Globus pallidus (tissue), 1 donor: ENCODE measurements around the gene AGRN.
"Not testable (repeated sequence)": the region's sequence is repeated elsewhere in the genome, so short reads cannot be mapped to it uniquely, and the experiment has no call there.

ENCODE experiments used
- DNase-seq: peaks from one replicate; pipeline ENCODE4 v3.0.0-alpha.2; 2015; ENCODE audit warnings: low spot score

AGRN gene

GRCh38 chr1:1092149-1092855 is 72.4 kb downstream of the AGRN start:
- DNase-seq = no peak

DNA sequence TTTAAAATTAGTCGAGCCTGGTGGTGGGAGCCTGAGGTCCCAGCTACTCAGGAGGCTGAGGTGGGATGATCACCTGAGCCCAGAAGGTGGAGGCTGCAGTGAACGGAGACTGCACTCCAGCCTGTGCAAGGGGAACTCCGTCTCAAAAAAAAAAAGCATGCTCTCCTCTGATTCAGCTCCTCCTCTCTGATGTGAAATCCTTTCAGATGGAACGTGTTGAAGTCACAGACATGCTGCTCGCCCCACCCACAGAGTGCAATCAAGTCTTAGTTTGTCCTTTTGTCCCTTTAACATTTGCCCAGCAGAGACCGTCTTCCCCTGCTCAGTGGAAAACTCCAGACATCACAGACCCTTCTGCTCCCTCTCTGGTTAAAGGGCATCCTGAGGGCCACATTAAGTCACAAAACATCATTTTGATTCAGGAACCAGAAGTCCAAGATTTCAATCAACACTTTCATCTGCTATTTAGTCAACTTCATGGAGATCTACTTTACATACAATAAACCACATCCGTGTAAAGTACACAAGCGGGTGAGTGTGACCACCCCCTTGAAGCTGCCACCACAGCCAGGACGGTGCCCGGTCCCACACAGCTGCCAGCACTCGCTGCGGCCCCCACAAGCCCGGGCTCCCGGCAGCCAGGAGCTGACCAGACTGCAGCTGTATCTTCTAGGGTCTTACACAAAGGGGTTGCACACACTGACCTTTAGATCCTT is 73.1 kb downstream of the AGRN start:
- no peak for DNase-seq

DNA sequence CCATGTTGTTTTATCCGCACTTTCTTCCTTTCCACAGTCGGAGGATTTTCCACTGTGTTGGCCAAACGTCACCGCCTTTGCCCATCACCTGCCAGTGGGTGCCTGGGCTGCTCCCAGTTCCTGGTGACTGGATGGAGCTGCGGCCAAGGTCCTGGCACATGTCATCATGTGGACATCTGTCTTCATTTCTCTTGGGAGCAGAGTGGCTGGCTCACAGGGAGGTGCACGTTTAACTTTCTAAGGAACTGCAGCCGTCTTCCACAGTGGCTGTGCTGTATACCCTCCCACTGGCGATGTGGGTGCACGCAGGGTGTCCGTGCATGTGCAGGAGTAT is 73.7 kb downstream of the AGRN start:
- no peak for DNase-seq

DNA sequence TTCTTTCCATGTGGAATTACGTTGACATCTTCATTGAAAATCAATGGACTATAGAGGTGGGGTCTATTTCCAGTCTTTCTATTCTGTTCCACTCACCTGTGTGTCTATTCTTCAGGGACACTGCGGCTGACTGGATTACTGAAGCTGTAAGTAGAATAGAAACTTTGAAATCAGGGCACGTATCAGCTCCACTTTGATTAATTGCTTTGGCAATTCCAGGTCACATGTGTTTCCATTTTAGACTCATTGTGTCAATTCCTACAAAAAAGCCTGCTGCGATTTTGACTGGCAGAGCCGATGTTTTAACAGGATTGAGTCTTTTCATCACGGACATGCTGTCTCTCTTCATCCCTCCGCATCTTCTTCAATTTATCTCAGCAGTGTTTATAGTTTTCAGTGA is 75.1 kb downstream of the AGRN start:
- no peak for DNase-seq

DNA sequence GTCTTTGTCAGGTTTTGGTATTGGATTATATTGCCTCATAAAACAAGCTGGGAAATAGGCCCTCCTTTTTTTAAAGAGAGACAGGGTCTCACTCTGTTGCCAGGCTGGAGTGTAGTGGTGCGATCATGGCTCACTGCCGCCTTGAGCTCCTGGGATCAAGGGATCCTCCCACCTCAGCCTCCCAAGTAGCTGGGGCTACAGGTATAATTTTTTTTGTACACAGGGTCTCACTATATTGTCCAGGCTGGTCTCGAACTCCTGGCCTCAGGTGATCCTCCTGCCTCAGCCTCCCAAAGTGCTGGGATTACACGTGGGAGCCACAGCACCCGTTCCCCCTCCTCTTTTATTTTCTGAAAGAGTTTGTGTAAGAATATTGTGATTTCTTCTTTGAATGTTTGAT is 76.2 kb downstream of the AGRN start:
- DNase-seq = not testable (repeated sequence)

DNA sequence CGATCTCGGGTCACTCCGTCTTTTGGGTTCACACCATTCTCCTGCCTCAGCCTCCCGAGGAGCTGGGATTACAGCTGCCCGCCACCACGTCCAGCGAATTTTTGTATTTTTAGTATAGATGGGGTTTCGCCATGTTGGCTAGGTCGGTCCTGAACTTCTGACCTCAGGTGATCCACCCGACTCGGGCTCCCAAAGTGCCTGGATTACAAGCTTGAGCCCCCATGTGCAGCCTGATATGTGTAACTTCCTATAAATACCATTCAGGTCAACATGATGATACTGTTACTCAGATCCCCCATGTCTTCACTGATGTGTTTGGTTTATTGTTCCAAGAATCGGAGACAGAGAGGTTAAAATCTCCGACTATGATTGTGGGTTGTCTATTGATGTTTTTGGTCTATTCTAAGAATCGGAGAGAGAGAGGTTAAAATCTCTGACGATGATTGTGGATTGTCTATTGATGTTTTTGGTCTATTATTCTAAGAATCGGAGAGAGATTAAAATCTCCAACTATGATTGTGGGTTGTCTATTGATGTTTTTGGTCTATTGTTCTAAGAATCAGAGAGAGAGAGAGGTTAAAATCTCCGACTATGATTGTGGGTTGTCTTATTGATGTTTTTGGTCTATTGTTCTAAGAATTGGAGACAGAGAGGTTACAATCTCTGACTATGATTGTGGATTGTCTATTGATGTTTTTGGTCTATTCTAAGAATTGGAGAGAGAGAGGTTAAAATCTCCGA is 78.9 kb downstream of the AGRN start:
- peak; percentile 18 for DNase-seq

DNA sequence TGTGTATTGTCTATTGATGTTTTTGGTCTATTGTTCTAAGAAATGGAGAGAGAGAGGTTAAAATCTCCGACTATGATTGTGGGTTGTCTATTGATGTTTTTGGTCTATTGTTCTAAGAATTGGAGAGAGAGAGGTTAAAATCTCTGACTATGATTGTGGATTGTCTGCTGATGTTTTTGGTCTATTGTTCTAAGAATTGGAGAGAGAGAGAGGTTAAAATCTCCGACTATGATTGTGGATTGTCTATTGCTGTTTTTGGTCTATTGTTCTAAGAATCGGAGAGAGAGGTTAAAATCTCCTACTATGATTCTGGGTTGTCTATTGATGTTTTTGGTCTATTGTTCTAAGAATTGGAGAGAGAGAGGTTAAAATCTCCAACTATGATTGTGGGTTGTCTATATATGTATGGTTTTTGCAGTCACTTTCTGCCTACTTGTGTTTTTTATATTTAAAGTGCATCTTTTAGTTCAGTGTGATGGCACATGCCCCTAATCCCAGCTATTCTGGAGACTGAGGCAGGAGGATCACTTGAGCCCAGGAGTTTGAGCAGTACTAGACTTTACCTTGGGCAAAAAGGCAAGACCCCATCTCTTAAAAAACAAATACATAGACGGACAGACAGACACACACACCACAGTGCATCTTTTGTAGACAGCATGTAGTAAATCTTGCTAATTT is 79.7 kb downstream of the AGRN start:
- peak; percentile 38 for DNase-seq

GRCh38 chr1:1100296-1100695 is 80.4 kb downstream of the AGRN start:
- no peak for DNase-seq

GRCh38 chr1:1101503-1101902 is 81.6 kb downstream of the AGRN start:
- DNase-seq = no peak

DNA sequence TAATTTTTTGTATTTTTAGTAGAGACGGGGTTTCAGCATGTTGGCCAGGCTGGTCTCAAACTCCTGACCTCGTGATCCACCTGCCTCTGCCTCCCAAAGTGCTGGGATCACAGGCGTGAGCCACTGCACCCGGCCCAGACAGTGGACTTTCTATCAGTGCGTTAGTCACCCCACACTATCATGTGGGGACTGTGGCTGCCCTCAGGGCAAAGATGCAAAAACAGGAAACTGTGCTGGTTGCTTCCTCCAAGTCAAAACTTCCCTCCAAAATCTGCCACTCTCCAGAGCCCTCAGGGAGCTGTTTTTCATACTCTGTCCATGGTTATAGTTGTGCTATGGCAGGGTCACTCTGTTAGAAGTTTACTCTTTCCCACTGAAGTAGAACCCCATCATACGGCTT is 84.2 kb downstream of the AGRN start:
- not testable (repeated sequence) for DNase-seq
